GM12875 (cell line): ENCODE measurements around the gene USP7.
A peak's percentile ranks its signal among the peaks of the same experiment; 100 is the strongest.

Source experiments
- H3K4me3 ChIP-seq: one replicate; pipeline ENCODE4 v1.5.1; 2011; ENCODE audit warnings: low read depth, low read length, control low read depth
- TF ChIP-seq, protein P1 (sequence below): IDR thresholded peaks from 2 replicates; pipeline ENCODE4 v1.5.1; 2011; ENCODE audit warnings: low read depth, mild to moderate bottlenecking, control low read depth, inconsistent platforms, low read length, moderate library complexity, borderline replicate concordance; ENCODE audit not compliant: insufficient read depth

Gene USP7

DNA sequence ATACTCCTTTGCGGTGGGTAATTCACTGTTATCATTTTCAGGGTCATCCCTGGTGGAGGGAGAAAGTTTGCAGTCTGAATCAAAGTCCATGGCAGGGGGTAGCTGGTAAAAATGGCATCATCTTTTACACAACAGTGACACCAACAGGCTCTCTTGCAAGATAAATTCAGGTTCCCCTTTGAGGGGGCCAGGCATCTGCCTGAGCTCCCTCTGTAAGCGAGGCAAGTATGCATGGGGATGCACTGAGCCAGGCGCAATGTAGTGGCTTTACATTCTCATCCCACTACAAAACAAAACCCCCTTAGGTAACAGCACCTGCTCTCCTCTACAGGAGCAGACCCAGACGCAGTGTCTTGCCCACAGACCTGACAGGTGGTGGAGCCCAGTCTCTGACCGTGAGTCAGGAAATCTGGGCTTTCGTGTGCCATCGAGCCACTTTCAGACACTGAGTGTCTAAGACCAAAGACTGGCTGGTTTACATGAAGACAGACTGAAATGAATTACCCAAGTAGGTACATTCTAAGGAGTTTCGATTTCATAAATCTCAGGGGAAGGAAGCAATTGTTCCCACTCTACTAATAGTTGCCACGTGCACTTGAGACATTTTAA is 63.9 kb downstream of the USP7 start:
- TF ChIP-seq, protein P1, sequence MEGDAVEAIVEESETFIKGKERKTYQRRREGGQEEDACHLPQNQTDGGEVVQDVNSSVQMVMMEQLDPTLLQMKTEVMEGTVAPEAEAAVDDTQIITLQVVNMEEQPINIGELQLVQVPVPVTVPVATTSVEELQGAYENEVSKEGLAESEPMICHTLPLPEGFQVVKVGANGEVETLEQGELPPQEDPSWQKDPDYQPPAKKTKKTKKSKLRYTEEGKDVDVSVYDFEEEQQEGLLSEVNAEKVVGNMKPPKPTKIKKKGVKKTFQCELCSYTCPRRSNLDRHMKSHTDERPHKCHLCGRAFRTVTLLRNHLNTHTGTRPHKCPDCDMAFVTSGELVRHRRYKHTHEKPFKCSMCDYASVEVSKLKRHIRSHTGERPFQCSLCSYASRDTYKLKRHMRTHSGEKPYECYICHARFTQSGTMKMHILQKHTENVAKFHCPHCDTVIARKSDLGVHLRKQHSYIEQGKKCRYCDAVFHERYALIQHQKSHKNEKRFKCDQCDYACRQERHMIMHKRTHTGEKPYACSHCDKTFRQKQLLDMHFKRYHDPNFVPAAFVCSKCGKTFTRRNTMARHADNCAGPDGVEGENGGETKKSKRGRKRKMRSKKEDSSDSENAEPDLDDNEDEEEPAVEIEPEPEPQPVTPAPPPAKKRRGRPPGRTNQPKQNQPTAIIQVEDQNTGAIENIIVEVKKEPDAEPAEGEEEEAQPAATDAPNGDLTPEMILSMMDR, result no peak

GRCh38 chr16:8898660-8899318 is 64.9 kb downstream of the USP7 start:
- TF ChIP-seq, protein P1, result no peak
- no peak overlapping the region for H3K4me3 ChIP-seq

More for the DNA sequence above, 63.9 kb downstream of the USP7 start:
- no peak overlapping the region for H3K4me3 ChIP-seq

GRCh38 chr16:8894736-8895334 is 68.9 kb downstream of the USP7 start:
- TF ChIP-seq, protein P1, result no peak
- no peak overlapping the region for H3K4me3 ChIP-seq

GRCh38 chr16:8893976-8894690 is 69.6 kb downstream of the USP7 start:
- H3K4me3 ChIP-seq, result no peak overlapping the region
- TF ChIP-seq, protein P1, result no peak

- TF ChIP-seq, protein P1, result 0 out of 2 replicates have a peak, but pooled peaks have one; percentile 6
- no peak overlapping the region for H3K4me3 ChIP-seq
These were observed 70.3 kb downstream of the USP7 start for GRCh38 chr16:8893426-8893825.

DNA sequence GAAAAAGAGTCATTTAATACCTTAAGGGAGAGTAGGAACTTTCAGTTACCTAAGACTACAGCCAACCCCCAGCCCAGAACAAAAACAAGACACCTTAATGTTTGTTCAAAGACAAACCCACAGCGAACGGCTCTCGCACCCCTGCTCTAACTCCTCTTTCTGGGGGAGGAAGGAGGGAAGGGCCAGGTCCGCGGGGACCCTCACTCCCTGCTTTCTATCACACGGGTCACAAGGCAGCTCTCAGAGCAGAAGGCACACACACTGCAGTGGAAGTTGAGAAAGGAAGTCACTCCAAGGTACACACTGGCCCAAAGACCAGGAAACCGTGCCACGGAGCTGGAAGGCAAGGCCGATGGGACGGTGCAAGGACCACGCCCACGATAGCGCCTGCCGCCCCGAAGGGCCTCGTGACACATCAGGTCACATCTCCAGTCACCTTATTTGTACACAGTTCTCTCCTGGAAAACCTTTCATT is 71.6 kb downstream of the USP7 start:
- TF ChIP-seq, protein P1, result no peak
- peak overlapping the region; percentile 2 for H3K4me3 ChIP-seq
